HUES6 (cell line): ENCODE data around the gene PTPRM.
A peak's percentile ranks its signal among the peaks of the same experiment; 100 is the strongest.

ENCODE experiments used
- H3K27ac ChIP-seq: 2 replicates; pipeline ENCODE4 v1.7.0; 2013; ENCODE audit warnings: low read depth, mild to moderate bottlenecking, low read length, inconsistent platforms
- H3K27me3 ChIP-seq: 2 replicates; pipeline ENCODE4 v1.6.1; 2013; ENCODE audit warnings: low read length; ENCODE audit not compliant: control insufficient read depth, insufficient read depth
- H3K36me3 ChIP-seq: 2 replicates; pipeline ENCODE4 v1.6.1; 2013; ENCODE audit warnings: low read length; ENCODE audit not compliant: control insufficient read depth, insufficient read depth
- H3K4me1 ChIP-seq: 2 replicates; pipeline ENCODE4 v1.6.1; 2013; ENCODE audit warnings: low read length; ENCODE audit not compliant: control insufficient read depth, insufficient read depth
- H3K4me3 ChIP-seq: 2 replicates; pipeline ENCODE4 v1.5.1; 2013; ENCODE audit warnings: low read depth, low read length
- H3K9ac ChIP-seq: one replicate; pipeline ENCODE4 v1.6.1; 2013; ENCODE audit warnings: mild to moderate bottlenecking, low read length
- H3K9me3 ChIP-seq: 2 replicates; pipeline ENCODE4 v1.6.1; 2013; ENCODE audit warnings: low read depth, low read length; ENCODE audit not compliant: control insufficient read depth, insufficient read depth

Gene PTPRM

GRCh38 chr18:7742224-7742623, 175.1 kb downstream of the PTPRM start:
- peaks cover 14% of the 10 kb centered on the region for H3K9me3 ChIP-seq
- H3K27me3 ChIP-seq: no peaks in the 10 kb centered on the region
- H3K4me3 ChIP-seq: no peak overlapping the region
- no peaks in the 10 kb centered on the region for H3K36me3 ChIP-seq
- no peak overlapping the region for H3K9ac ChIP-seq
- H3K4me1 ChIP-seq: peaks cover 28% of the 10 kb centered on the region
- 0 out of 2 replicates have a peak overlapping the region, but pooled peaks have one; percentile 28 for H3K27ac ChIP-seq

GRCh38 chr18:7743256-7743655, 176.1 kb downstream of the PTPRM start:
- Histone ChIP-seq H3K9me3 (peaks cover 14% of the 10 kb centered on the region), H3K4me3 (no peak overlapping the region), H3K9ac (no peak overlapping the region)

GRCh38 chr18:7746106-7746505, 179.0 kb downstream of the PTPRM start:
- Histone ChIP-seq H3K4me1 (peaks cover 23% of the 10 kb centered on the region), H3K27ac (no peak overlapping the region), H3K9me3 (peaks cover 14% of the 10 kb centered on the region), H3K27me3 (no peaks in the 10 kb centered on the region), H3K36me3 (no peaks in the 10 kb centered on the region), H3K4me3 (no peak overlapping the region), H3K9ac (no peak overlapping the region)

More at GRCh38 chr18:7743256-7743655, 176.1 kb downstream of the PTPRM start:
- no peaks in the 10 kb centered on the region for H3K36me3 ChIP-seq
- peaks cover 28% of the 10 kb centered on the region for H3K4me1 ChIP-seq
- H3K27me3 ChIP-seq: no peaks in the 10 kb centered on the region
- H3K27ac ChIP-seq: no peak overlapping the region

GRCh38 chr18:7748251-7749007, 181.3 kb downstream of the PTPRM start:
- no peak overlapping the region for H3K4me3 ChIP-seq
- H3K4me1 ChIP-seq: peaks cover 15% of the 10 kb centered on the region
- no peaks in the 10 kb centered on the region for H3K36me3 ChIP-seq
- no peaks in the 10 kb centered on the region for H3K27me3 ChIP-seq
- H3K27ac ChIP-seq: no peak overlapping the region
- H3K9me3 ChIP-seq: peaks cover 14% of the 10 kb centered on the region
- H3K9ac ChIP-seq: no peak overlapping the region

GRCh38 chr18:7749008-7749405, 181.9 kb downstream of the PTPRM start:
- Histone ChIP-seq H3K9me3 (peaks cover 14% of the 10 kb centered on the region), H3K4me3 (no peak overlapping the region), H3K27ac (no peak overlapping the region), H3K36me3 (no peaks in the 10 kb centered on the region), H3K4me1 (peaks cover 15% of the 10 kb centered on the region), H3K27me3 (no peaks in the 10 kb centered on the region), H3K9ac (no peak overlapping the region)

- H3K9ac ChIP-seq: no peak overlapping the region
- no peak overlapping the region for H3K27ac ChIP-seq
- no peaks in the 10 kb centered on the region for H3K27me3 ChIP-seq
- H3K4me3 ChIP-seq: no peak overlapping the region
- H3K4me1 ChIP-seq: peaks cover 15% of the 10 kb centered on the region
- no peaks in the 10 kb centered on the region for H3K36me3 ChIP-seq
- H3K9me3 ChIP-seq: peaks cover 14% of the 10 kb centered on the region
These were observed 182.4 kb downstream of the PTPRM start for GRCh38 chr18:7749510-7749981.

GRCh38 chr18:7750095-7750663, 183.1 kb downstream of the PTPRM start:
- H3K9ac ChIP-seq: no peak overlapping the region
- H3K36me3 ChIP-seq: no peaks in the 10 kb centered on the region
- no peaks in the 10 kb centered on the region for H3K27me3 ChIP-seq
- H3K4me1 ChIP-seq: peaks cover 15% of the 10 kb centered on the region
- H3K9me3 ChIP-seq: peaks cover 12% of the 10 kb centered on the region
- H3K27ac ChIP-seq: no peak overlapping the region
- H3K4me3 ChIP-seq: no peak overlapping the region

- Histone ChIP-seq H3K4me3 (no peak overlapping the region), H3K9me3 (peaks cover 5% of the 10 kb centered on the region), H3K9ac (no peak overlapping the region), H3K4me1 (peaks cover 17% of the 10 kb centered on the region), H3K27ac (no peak overlapping the region), H3K27me3 (no peaks in the 10 kb centered on the region), H3K36me3 (no peaks in the 10 kb centered on the region)
These were observed 183.8 kb downstream of the PTPRM start for GRCh38 chr18:7750966-7751365.

GRCh38 chr18:7754258-7754657, 187.1 kb downstream of the PTPRM start:
- Histone ChIP-seq H3K4me3 (no peak overlapping the region), H3K27me3 (no peaks in the 10 kb centered on the region), H3K4me1 (peaks cover 13% of the 10 kb centered on the region), H3K27ac (no peak overlapping the region), H3K9ac (no peak overlapping the region), H3K9me3 (no peaks in the 10 kb centered on the region), H3K36me3 (no peaks in the 10 kb centered on the region)

GRCh38 chr18:7754725-7755181, 187.6 kb downstream of the PTPRM start:
- H3K4me1 ChIP-seq: peaks cover 8% of the 10 kb centered on the region
- no peak overlapping the region for H3K4me3 ChIP-seq
- no peaks in the 10 kb centered on the region for H3K9me3 ChIP-seq
- no peaks in the 10 kb centered on the region for H3K36me3 ChIP-seq
- H3K9ac ChIP-seq: no peak overlapping the region
- no peaks in the 10 kb centered on the region for H3K27me3 ChIP-seq
- no peak overlapping the region for H3K27ac ChIP-seq

GRCh38 chr18:7755753-7756475, 188.8 kb downstream of the PTPRM start:
- H3K27ac ChIP-seq: no peak overlapping the region
- no peaks in the 10 kb centered on the region for H3K36me3 ChIP-seq
- peaks cover 5% of the 10 kb centered on the region; the same call in 1 of the 2 replicates for H3K4me1 ChIP-seq
- H3K9me3 ChIP-seq: no peaks in the 10 kb centered on the region
- H3K9ac ChIP-seq: no peak overlapping the region
- no peak overlapping the region for H3K4me3 ChIP-seq
- H3K27me3 ChIP-seq: no peaks in the 10 kb centered on the region
